COR-L47 (cell line): ENCODE measurements around the gene CCDC74A.
A peak's percentile ranks its signal among the peaks of the same experiment; 100 is the strongest.
"Not testable (repeated sequence)": the region's sequence is repeated elsewhere in the genome, so short reads cannot be mapped to it uniquely, and the experiment has no call there.

ENCODE experiments used
- DNase-seq: peaks from one replicate; lab custom pipeline; 2025; lab: John Stamatoyannopoulos, UW

The CCDC74A gene

DNA sequence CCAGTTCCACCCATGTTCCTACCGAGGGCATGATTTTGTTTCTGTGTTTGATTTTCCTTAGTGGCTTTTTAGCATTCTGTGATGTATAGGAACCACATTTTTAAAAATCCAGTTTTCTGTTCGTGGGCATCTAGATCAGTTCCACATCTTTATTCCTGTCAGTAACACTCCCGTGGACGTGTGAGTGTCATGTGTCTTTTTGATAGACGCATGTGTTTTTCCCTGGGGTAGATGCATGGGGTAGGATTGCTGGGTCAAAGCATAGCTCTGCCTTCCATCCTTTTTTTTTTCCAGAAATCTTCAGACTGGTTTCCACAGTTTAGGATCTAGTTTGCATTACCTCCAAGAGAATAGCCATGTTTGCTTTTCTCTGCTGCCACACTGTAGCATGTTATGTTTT lies 38.7 kb downstream of the CCDC74A start:
- no peak for DNase-seq

DNA sequence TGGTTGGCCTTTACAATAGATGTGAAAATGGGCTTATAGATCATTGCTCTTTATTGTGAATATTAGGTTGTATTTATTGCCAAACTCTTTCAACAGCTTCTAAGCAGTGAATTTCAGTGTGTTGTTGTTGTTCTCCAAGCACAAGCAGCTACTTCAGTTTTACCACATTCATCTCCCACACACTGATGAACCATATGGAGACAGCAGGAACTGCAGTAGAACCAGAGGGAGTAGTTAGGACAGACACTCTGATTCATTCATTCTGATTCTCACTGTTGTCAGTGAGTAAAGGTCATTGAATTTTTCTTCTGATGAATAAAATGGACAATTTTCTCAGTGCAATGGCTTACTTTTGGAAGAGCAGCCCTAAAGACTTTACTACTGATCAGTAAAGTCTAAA lies 40.2 kb downstream of the CCDC74A start:
- DNase-seq: no peak

DNA sequence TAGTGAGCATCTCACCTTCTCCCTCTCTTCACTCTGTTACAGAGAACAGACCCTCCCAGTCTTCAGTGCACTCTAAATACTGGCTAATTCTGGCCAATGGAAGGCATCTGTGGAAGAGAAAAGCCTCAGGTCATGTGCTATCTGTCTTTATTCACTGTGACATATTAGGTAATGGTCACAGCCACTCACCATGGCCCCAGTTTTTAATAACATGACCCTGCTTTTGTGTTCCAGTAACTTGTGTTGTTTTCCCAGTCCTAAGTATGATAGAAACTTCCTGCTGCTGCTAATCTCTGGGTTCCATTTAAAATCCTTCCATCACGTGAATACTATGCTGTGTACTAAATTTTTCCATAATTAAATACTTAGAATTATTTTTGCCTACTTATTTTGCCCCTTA lies 40.7 kb downstream of the CCDC74A start:
- DNase-seq: not testable (repeated sequence)

DNA sequence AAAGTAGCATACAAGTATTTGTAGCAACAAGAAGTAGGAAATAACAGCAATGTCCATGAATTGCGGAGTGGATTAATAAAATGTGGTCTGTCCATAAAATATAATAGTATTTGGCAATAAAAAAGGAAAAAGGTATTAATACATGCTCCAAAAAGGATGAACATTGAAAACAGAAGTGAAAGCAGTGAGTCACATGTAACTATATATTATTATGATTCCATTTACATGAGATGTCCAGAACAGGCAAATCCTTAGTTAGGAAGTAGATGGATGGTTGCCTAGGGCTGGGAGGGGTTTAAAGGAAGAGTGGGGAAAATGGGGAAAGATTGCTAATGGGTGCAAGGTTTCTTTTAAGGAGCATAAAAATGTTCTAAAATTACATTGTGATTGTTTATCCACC lies 44.5 kb downstream of the CCDC74A start:
- DNase-seq: no peak

DNA sequence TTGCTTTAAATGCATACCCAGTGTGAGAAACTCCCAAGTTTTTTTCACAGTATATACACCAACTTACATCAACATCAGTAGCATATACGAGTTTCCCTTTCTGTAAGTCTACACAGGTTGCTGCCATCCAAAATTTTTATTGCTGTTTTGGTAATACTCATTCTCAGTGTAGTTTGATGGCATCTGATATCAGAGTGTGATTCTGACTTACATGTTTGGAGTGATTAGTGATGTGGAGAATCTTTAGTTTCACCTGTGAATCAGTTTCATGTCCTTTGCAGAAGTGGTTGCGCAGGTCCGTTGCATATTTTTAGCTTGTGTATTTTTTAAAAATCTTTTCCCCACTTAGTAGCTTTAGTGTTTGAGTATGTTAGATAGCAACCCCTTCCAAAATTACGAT lies 50.1 kb downstream of the CCDC74A start:
- no peak for DNase-seq

DNA sequence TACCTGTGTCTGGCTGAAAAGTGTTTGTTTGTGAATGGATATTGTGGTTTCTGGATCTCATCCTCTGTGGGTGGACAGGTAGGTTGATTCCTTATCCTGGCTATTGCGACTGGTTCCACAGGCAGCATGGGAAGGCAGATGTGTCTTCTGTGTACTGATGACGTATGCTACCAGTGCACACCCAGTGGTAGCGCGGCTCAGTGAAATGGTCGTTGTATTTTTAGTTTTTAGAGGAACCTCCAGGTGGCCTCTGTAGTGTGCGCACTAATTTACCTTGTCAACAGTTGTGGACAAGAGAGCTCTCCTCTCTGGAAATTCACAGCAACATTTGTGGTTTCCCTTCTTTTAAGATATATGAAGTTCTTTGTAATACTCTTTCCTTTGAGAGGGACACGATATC lies 52.5 kb downstream of the CCDC74A start:
- peak; percentile 10 for DNase-seq
